Karpas-422 (cell line): ENCODE results near the gene PGA4. TPM values are rescaled to one million over a fixed set of nuclear protein-coding genes. Genes with fewer than 3 reads are reported as not detected.

Experiments used
- DNase-seq: peaks from one replicate; pipeline ENCODE4 v3.0.0-alpha.2; 2015
- H2AFZ ChIP-seq: fragments of 200-600 bp; sonication (generic); 2 replicates; pipeline ENCODE4 v1.6.1; 2014; ENCODE audit warnings: antibody characterized with exemption, low read length, mixed read lengths
- H3K27ac ChIP-seq: fragments of 200-600 bp; sonication (generic); 2 replicates; pipeline ENCODE4 v1.5.1; 2014; ENCODE audit warnings: mild to moderate bottlenecking, low read length, moderate library complexity
- H3K27me3 ChIP-seq: fragments of 200-600 bp; sonication (generic); 2 replicates; pipeline ENCODE4 v1.6.1; 2014; ENCODE audit warnings: low read length, mixed read lengths
- H3K36me3 ChIP-seq: fragments of 200-600 bp; sonication (generic); 2 replicates; pipeline ENCODE4 v1.6.1; 2014; ENCODE audit warnings: low read length, mixed read lengths; ENCODE audit not compliant: insufficient read depth
- H3K4me1 ChIP-seq: fragments of 200-600 bp; sonication (generic); 2 replicates; pipeline ENCODE4 v1.6.1; 2014; ENCODE audit warnings: mild to moderate bottlenecking, low read length, mixed read lengths
- H3K4me2 ChIP-seq: fragments of 200-600 bp; sonication (generic); 2 replicates; pipeline ENCODE4 v1.6.1; 2014; ENCODE audit warnings: low read length, low read depth, mild to moderate bottlenecking; ENCODE audit not compliant: poor library complexity, severe bottlenecking
- H3K4me3 ChIP-seq: fragments of 200-600 bp; sonication (generic); 2 replicates; pipeline ENCODE4 v1.5.1; 2014; ENCODE audit warnings: mild to moderate bottlenecking, antibody characterized with exemption, low read length, mixed read lengths
- H3K79me2 ChIP-seq: fragments of 200-600 bp; sonication (generic); 2 replicates; pipeline ENCODE4 v1.6.1; 2014; ENCODE audit warnings: mild to moderate bottlenecking, low read length, mixed read lengths
- H3K9ac ChIP-seq: fragments of 200-600 bp; sonication (generic); 2 replicates; pipeline ENCODE4 v1.6.0; 2014; ENCODE audit warnings: low read length
- H3K9me2 ChIP-seq: fragments of 200-600 bp; sonication (generic), shearing (Covaris generic); replicated peaks from 2 replicates; pipeline ENCODE4 v1.6.0; 2014; ENCODE audit warnings: mild to moderate bottlenecking, low read length, moderate library complexity; ENCODE audit not compliant: insufficient read depth
- H3K9me3 ChIP-seq: fragments of 300-700, 200-600 bp; sonication (generic); 2 replicates; pipeline ENCODE4 v1.6.1; 2014; ENCODE audit warnings: low read length, mixed read lengths
- H4K20me1 ChIP-seq: fragments of 200-600 bp; sonication (generic); 2 replicates; pipeline ENCODE4 v1.6.1; 2014; ENCODE audit warnings: mild to moderate bottlenecking, antibody characterized with exemption, low read length, low read depth; ENCODE audit not compliant: insufficient read depth
- total RNA-seq: library from RNA; depleted of rRNA; stranded (reverse); fragments of >200 nt; shearing (Covaris generic); gene quantifications from 2 replicates; pipeline ENCODE4 v1.2.3, GENCODE V29; 2014; ENCODE audit warnings: low replicate concordance

PGA4 gene
- total RNA-seq, 1 experiment from 2014 or later, result not detected

DNA sequence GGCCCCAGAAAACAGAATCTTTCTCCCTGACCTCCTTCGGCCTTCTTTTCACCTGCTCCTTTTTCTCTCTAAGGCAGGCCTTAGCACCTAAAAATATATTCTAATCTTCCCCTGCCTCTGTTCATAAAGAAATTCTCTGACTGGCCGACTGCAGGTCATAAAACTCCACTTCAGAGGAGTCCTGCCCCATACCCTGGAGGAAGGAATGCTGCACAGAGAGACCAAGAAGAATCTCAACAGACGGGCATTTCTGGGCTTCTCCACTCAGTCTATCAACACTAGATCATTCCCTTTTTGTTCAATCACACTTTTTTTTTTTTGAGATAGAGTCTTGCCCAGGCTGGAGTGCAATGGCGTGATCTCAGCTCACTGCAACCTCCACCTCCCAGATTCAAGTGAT is 38.5 kb upstream of the PGA4 start:
- no peak for DNase-seq
- no peaks in the 10 kb centered on the region for H3K9me2 ChIP-seq
- no peaks in the 10 kb centered on the region for H3K79me2 ChIP-seq
- no peaks in the 10 kb centered on the region for H3K9me3 ChIP-seq
- H3K27me3 ChIP-seq, result no peaks in the 10 kb centered on the region
- no peak overlapping the region for H3K27ac ChIP-seq
- no peak overlapping the region for H3K9ac ChIP-seq
- no peak overlapping the region for H2AFZ ChIP-seq
- H3K4me2 ChIP-seq, result no peak overlapping the region
- no peaks in the 10 kb centered on the region for H4K20me1 ChIP-seq
- no peak overlapping the region for H3K4me3 ChIP-seq
- no peaks in the 10 kb centered on the region for H3K36me3 ChIP-seq
- no peaks in the 10 kb centered on the region for H3K4me1 ChIP-seq

DNA sequence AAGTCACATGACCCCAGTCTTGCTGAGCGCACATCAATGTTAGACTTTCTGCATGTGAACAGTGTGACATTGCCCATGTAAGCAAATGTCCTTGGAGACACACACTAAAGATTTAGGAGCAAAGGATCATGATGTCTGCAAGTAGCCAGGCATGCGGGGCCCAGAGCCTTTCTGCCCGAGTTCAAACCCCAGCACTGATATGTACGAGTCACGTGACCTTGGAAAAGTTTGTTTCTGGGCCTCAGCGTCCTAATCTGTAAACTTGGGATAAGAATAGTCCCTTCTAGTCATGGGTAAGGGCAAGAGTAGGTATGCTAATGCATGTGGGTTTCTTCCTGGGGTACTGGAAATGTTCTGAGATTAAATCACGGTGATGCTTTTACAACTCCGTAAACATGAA is 35.6 kb upstream of the PGA4 start:
- no peaks in the 10 kb centered on the region for H4K20me1 ChIP-seq

DNA sequence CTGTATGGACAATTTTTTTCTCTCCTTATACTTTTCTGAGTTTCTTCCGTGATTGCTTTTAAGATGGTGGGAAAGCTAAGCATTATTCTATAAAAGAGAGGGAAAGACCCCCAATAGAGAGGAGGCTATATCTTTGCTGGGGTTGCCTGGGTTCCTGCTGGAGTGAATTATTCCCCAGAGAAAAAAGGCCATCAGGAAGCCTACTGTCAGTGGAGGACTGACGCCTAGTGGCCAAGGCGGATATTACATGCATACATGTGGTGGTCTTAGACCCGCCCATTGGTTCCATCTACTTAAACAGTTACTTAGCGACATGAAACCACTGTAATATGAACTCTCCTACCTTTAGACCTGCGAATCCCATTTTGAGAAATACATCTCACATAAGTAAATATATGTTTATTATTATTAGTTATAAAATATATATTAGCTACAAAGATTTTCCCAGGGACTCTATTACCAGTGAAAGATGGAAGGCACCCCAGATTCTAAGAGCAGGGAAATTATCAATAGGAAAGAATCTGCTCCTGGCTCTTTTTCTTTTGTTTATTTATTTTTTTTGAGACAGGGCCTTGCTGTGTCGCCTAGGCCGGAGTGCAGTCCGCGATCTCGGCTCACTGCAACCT is 34.5 kb upstream of the PGA4 start:
- H3K79me2 ChIP-seq, result no peaks in the 10 kb centered on the region
- H3K9me3 ChIP-seq, result no peaks in the 10 kb centered on the region
- H3K4me3 ChIP-seq, result no peak overlapping the region
- no peaks in the 10 kb centered on the region for H4K20me1 ChIP-seq
- H2AFZ ChIP-seq, result no peak overlapping the region
- H3K27me3 ChIP-seq, result no peaks in the 10 kb centered on the region
- H3K4me2 ChIP-seq, result no peak overlapping the region
- H3K9me2 ChIP-seq, result no peaks in the 10 kb centered on the region
- H3K36me3 ChIP-seq, result no peaks in the 10 kb centered on the region
- H3K9ac ChIP-seq, result no peak overlapping the region
- no peak overlapping the region for H3K27ac ChIP-seq
- DNase-seq, result peak; percentile 93
- peaks cover 6% of the 10 kb centered on the region for H3K4me1 ChIP-seq

More for the DNA sequence above, 35.6 kb upstream of the PGA4 start:
- Histone ChIP-seq H3K79me2 (no peaks in the 10 kb centered on the region), H3K4me2 (no peak overlapping the region), H3K27ac (no peak overlapping the region), H3K9ac (no peak overlapping the region), H3K27me3 (no peaks in the 10 kb centered on the region), H3K4me1 (peaks cover 5% of the 10 kb centered on the region), H3K4me3 (no peak overlapping the region), H2AFZ (no peak overlapping the region), H3K9me3 (no peaks in the 10 kb centered on the region), H3K36me3 (no peaks in the 10 kb centered on the region), H3K9me2 (no peaks in the 10 kb centered on the region)
- DNase-seq, result no peak

DNA sequence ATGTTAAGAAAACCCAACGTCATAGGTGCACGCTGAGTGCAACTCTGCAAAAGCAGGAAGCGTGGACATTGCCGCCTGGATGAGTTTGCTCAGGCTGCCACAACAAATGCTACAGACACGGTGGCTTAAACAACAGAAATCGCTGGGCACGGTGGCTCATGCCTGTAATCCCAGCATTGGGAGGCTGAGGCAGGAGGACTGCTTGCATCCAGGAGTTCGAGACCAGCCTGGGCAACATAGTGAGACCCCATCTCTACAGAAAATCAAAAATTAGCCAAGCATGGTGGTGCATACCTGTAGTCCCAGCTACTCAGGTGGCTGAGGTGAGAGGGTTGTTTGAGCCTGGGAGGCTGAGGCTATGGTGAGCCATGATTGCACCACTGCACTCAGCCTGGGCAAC is 32.2 kb upstream of the PGA4 start:
- H3K9me3 ChIP-seq, result no peaks in the 10 kb centered on the region
- no peak overlapping the region for H2AFZ ChIP-seq
- H3K27me3 ChIP-seq, result no peaks in the 10 kb centered on the region
- no peaks in the 10 kb centered on the region for H3K9me2 ChIP-seq
- DNase-seq, result no peak
- no peak overlapping the region for H3K4me2 ChIP-seq
- H3K4me1 ChIP-seq, result peaks cover 6% of the 10 kb centered on the region
- no peak overlapping the region for H3K4me3 ChIP-seq
- no peaks in the 10 kb centered on the region for H3K79me2 ChIP-seq
- no peaks in the 10 kb centered on the region for H4K20me1 ChIP-seq
- H3K27ac ChIP-seq, result no peak overlapping the region
- no peaks in the 10 kb centered on the region for H3K36me3 ChIP-seq
- H3K9ac ChIP-seq, result no peak overlapping the region

DNA sequence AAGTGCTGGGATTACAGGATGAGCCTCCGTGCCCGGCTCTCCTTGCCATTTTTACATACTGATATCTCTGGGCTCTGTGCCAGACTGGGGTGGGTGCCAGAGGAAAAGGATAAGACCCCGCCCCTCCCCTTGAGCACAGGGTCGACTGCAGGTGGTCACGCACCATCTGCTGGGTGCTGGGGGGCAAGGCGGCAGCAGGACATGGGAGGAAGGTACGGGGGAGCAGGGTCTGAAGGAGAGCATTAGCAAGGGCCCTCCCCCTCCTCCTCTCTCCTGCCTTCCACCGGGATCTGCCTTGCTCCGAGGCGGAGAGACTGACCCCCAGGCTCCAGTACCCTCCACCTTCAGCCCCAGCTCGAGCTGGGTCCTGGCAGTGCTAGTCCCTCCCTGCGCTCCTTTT is 28.6 kb upstream of the PGA4 start:
- H3K79me2 ChIP-seq, result no peaks in the 10 kb centered on the region
- H3K4me2 ChIP-seq, result no peak overlapping the region
- peaks cover 6% of the 10 kb centered on the region for H3K4me1 ChIP-seq
- H3K27ac ChIP-seq, result no peak overlapping the region
- H3K27me3 ChIP-seq, result no peaks in the 10 kb centered on the region
- H3K36me3 ChIP-seq, result no peaks in the 10 kb centered on the region
- DNase-seq, result no peak
- no peaks in the 10 kb centered on the region; the same call in 1 of the 2 replicates for H3K9me3 ChIP-seq
- H3K9me2 ChIP-seq, result no peaks in the 10 kb centered on the region
- H4K20me1 ChIP-seq, result no peaks in the 10 kb centered on the region
- H2AFZ ChIP-seq, result no peak overlapping the region
- H3K4me3 ChIP-seq, result no peak overlapping the region
- H3K9ac ChIP-seq, result no peak overlapping the region

DNA sequence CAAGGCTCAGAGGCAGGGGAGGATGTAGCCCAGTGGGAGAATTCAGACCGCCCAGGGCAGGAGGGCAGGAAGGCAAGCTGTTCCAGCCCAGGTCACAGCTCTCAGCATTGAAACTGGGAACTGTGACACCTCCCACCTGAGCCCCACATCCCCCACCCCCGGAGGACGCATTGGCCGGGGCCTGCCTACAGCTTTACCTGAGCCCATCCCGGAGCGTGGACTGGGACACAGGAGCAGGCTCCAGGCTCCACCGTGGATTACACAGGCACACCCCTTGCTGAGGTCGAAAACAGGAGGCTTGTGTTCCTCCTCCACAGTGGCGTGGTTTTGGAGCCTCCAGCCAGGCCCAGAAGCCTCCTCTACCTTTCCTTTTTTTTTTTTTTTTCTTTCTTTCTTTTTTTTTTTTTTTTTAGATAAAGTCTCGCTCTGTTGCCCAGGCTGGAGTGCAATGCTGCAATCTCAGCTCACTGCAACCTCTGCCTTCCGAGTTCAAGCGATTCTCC is 27.9 kb upstream of the PGA4 start:
- no peaks in the 10 kb centered on the region; the same call in 1 of the 2 replicates for H3K9me3 ChIP-seq
- H3K9ac ChIP-seq, result no peak overlapping the region
- no peak overlapping the region for H3K4me3 ChIP-seq
- H4K20me1 ChIP-seq, result no peaks in the 10 kb centered on the region
- no peaks in the 10 kb centered on the region for H3K79me2 ChIP-seq
- H3K9me2 ChIP-seq, result no peaks in the 10 kb centered on the region
- peaks cover 6% of the 10 kb centered on the region for H3K4me1 ChIP-seq
- no peaks in the 10 kb centered on the region for H3K36me3 ChIP-seq
- H2AFZ ChIP-seq, result no peak overlapping the region
- H3K27me3 ChIP-seq, result no peaks in the 10 kb centered on the region
- no peak overlapping the region for H3K27ac ChIP-seq
- H3K4me2 ChIP-seq, result no peak overlapping the region
- no peak for DNase-seq

DNA sequence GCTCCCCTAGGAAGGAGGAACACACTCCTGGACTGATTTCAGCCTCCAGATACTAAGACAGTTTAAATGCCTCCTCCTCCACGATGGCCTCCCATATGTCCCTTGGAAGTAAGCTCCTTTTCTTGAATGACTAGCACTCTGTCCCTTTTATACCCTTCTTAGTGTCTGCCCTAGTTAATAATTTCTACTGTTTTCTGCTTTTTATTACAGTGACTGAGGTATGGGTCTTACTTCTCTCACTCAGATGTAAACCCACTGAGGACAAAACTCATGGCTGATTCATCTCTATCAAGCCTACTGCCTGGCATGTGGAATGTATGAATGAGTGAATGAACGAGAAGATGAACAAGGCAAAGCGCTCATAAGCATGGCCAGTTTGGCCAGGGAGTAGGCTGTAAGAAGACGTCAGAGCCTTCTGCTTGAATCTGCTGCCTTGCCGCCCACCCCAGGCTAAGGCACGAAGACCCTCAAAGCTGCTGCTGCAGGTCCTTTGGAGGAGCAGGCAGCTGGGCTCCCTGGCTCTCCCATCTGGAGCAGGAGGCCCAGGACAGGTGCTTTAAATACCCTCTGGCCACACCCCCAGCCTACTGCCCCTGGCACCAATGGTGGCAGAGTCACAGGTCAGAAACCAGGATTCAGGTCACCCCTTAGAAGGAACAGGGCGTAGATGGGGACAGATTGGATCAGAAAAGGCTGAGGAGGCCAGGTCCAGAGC is 27.0 kb upstream of the PGA4 start:
- Histone ChIP-seq H4K20me1 (no peaks in the 10 kb centered on the region), H3K4me3 (no peak overlapping the region), H3K4me1 (peaks cover 6% of the 10 kb centered on the region), H3K9me3 (no peaks in the 10 kb centered on the region; the same call in 1 of the 2 replicates), H3K79me2 (no peaks in the 10 kb centered on the region), H3K27me3 (no peaks in the 10 kb centered on the region), H3K9ac (no peak overlapping the region), H3K27ac (no peak overlapping the region), H3K9me2 (no peaks in the 10 kb centered on the region), H3K4me2 (no peak overlapping the region), H2AFZ (no peak overlapping the region; the same call in 1 of the 2 replicates), H3K36me3 (no peaks in the 10 kb centered on the region)
- DNase-seq, result no peak

DNA sequence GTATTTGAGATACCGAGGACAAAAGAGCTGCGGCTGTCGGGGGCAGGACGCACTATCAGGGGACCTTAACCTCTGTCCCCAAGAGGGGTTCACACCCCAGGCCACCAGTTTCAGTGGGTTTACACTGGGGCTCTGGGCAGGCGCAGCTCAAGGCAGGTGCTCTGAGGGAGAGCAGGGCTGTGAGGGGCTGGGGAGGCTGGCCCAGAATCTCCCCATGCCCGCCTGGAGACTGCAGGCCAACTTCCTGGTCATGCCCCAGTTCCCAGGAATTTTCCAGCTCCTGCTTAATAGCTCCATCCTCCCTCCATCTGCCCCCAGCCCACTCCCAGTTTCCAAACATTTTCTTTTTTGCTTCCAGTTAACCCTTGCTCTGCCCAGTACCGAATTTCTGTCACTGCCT is 26.4 kb upstream of the PGA4 start:
- Histone ChIP-seq H3K9ac (no peak overlapping the region), H4K20me1 (no peaks in the 10 kb centered on the region), H3K27me3 (no peaks in the 10 kb centered on the region), H3K4me1 (peaks cover 6% of the 10 kb centered on the region), H3K4me2 (no peak overlapping the region), H3K36me3 (no peaks in the 10 kb centered on the region), H3K9me3 (no peaks in the 10 kb centered on the region; the same call in 1 of the 2 replicates), H3K27ac (no peak overlapping the region), H3K79me2 (no peaks in the 10 kb centered on the region), H3K9me2 (no peaks in the 10 kb centered on the region), H3K4me3 (no peak overlapping the region), H2AFZ (no peak overlapping the region)
- no peak for DNase-seq
